Nephron progenitor cell (in vitro differentiated cells): ENCODE results near the gene RDH13.

Experiments
- DNase-seq: peaks from one replicate; pipeline ENCODE4 v3.0.0; 2021
- H3K27ac Mint-ChIP-seq: 2 replicates; pipeline ENCODE4 v1.8.0; 2021; ENCODE audit warnings: mild to moderate bottlenecking, moderate library complexity, mixed read lengths
- H3K27me3 Mint-ChIP-seq: 2 replicates; pipeline ENCODE4 v1.8.0; 2021; ENCODE audit warnings: mild to moderate bottlenecking, low read depth, mixed read lengths; ENCODE audit not compliant: poor library complexity
- H3K36me3 Mint-ChIP-seq: 2 replicates; pipeline ENCODE4 v1.8.0; 2021; ENCODE audit warnings: low read depth, mixed read lengths
- H3K4me1 Mint-ChIP-seq: 2 replicates; pipeline ENCODE4 v1.8.0; 2021; ENCODE audit warnings: mixed read lengths
- H3K4me3 Mint-ChIP-seq: 2 replicates; pipeline ENCODE4 v1.8.0; 2021; ENCODE audit warnings: mild to moderate bottlenecking, moderate library complexity, mixed read lengths
- H3K9me3 Mint-ChIP-seq: 2 replicates; pipeline ENCODE4 v1.8.0; 2021; ENCODE audit warnings: mild to moderate bottlenecking, moderate library complexity, mixed read lengths
- CTCF ChIP-seq: fragments of 200-600 bp; sonication (generic); IDR thresholded peaks from 2 replicates; pipeline ENCODE4 v1.5.0; 2021; ENCODE audit warnings: antibody characterized with exemption

Gene RDH13

GRCh38 chr19:55080121-55080967 lies 17.4 kb upstream of the RDH13 start:
- H3K9me3 Mint-ChIP-seq, result peaks cover 19% of the 10 kb centered on the region
- peaks cover 4% of the 10 kb centered on the region for H3K36me3 Mint-ChIP-seq
- peaks cover 29% of the 10 kb centered on the region for H3K4me1 Mint-ChIP-seq
- no peak for TF ChIP-seq CTCF
- peak; percentile 80 for DNase-seq
- H3K27me3 Mint-ChIP-seq, result peaks cover 94% of the 10 kb centered on the region
- H3K4me3 Mint-ChIP-seq, result peak overlapping the region; percentile 84
- H3K27ac Mint-ChIP-seq, result no peak overlapping the region

DNA sequence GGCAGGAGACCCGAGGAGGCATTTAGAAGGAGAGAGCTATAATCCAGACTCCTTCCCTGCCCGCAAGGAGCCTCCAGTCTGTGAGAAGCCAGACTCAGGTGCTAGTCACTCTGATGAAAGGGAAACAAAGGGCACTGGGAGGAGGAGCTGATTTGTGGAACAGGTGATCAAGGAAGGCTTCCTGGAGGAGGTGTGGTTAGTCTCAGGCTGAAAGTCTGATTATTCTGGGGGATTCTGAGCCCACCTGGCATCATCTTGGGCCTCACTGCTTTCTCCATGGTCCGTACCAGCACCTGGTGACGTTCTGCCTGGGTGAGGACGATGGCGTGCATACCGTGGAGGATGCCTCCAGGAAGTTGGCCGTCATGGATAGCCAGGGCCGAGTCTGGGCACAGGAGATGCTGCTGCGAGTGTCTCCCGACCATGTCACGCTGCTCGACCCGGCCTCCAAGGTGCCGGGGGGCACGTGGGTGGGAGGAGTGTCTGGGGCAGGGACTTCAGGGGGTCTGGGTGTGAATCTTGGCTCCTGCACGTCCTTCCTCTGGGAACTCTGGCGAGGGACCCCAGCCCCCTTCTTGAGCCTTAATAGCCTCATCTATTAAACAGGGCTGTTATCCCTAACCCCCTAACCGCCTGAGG lies 16.6 kb upstream of the RDH13 start:
- H3K27me3 Mint-ChIP-seq, result peaks cover 94% of the 10 kb centered on the region
- peak overlapping the region; percentile 84 for H3K4me3 Mint-ChIP-seq
- H3K9me3 Mint-ChIP-seq, result peaks cover 19% of the 10 kb centered on the region
- DNase-seq, result no peak
- peaks cover 4% of the 10 kb centered on the region for H3K36me3 Mint-ChIP-seq
- no peak for TF ChIP-seq CTCF
- no peak overlapping the region for H3K27ac Mint-ChIP-seq
- H3K4me1 Mint-ChIP-seq, result peaks cover 29% of the 10 kb centered on the region

- no peak for TF ChIP-seq CTCF
- peaks cover 4% of the 10 kb centered on the region for H3K36me3 Mint-ChIP-seq
- H3K4me3 Mint-ChIP-seq, result no peak overlapping the region
- H3K4me1 Mint-ChIP-seq, result peaks cover 24% of the 10 kb centered on the region
- H3K9me3 Mint-ChIP-seq, result peaks cover 19% of the 10 kb centered on the region
- H3K27me3 Mint-ChIP-seq, result peaks cover 94% of the 10 kb centered on the region
- no peak overlapping the region for H3K27ac Mint-ChIP-seq
- DNase-seq, result no peak
These were observed 16.0 kb upstream of the RDH13 start for GRCh38 chr19:55078996-55079395.

GRCh38 chr19:55077106-55077505 lies 14.2 kb upstream of the RDH13 start:
- Mint-ChIP-seq H3K9me3 (peaks cover 12% of the 10 kb centered on the region), H3K27ac (no peak overlapping the region), H3K4me3 (no peak overlapping the region), H3K36me3 (no peaks in the 10 kb centered on the region), H3K4me1 (peaks cover 13% of the 10 kb centered on the region), H3K27me3 (peaks cover 94% of the 10 kb centered on the region)
- no peak for DNase-seq
- no peak for TF ChIP-seq CTCF

DNA sequence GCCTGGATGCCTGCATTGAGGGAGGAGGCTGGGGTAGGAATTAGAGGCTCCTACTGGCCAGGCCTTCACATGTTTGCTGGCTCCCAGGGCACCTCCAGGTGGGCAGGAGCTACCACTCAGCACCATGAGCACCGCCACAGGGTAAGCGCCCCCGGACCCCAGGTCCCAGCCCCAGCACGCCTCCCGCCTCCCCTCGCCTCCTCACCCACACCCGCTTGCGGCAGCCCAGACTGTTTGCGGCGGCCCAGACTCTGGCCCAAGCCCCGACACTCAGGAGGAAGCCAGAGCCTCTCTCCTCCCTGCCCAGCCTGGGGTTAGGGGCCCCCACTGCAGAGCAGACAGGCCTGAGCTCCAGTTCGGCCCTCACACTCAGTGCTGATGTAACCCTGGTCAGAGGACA lies 13.4 kb upstream of the RDH13 start:
- Mint-ChIP-seq H3K4me3 (no peak overlapping the region), H3K9me3 (peaks cover 12% of the 10 kb centered on the region), H3K27me3 (peaks cover 94% of the 10 kb centered on the region), H3K27ac (no peak overlapping the region), H3K4me1 (peaks cover 13% of the 10 kb centered on the region), H3K36me3 (no peaks in the 10 kb centered on the region)
- no peak for TF ChIP-seq CTCF
- DNase-seq, result no peak
